ENCODE data around the gene CASP2. TPM values are rescaled to one million over a fixed set of nuclear protein-coding genes. Genes with fewer than 3 reads are reported as not detected.
A peak's percentile ranks its signal among the peaks of the same experiment; 100 is the strongest.
"Not testable (repeated sequence)": the region's sequence is repeated elsewhere in the genome, so short reads cannot be mapped to it uniquely, and the experiment has no call there.

Gene CASP2
- total RNA-seq, 1 donor from 2014 or later: 62.2 TPM

DNA sequence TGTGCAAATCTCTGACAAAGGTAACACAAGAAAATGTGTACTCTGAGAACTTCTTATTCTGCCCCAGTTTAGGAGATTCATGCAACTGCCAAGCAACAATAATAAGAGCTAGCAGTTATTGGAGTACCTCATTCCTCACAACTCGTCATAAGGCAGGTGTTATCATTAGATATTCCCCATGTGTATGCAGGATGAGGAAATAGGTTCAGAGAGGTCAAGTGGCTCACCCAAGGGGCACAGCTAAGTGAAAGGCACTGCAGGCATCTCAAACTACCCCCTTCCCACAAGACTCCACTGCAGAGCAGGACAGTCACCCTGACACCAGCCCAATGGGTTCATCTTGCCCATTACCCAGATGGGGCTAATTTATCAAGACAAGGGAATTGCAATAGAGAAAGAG lies 26.2 kb upstream of the CASP2 start:
- H3K4me3 Mint-ChIP-seq: peak overlapping the region; percentile 95

DNA sequence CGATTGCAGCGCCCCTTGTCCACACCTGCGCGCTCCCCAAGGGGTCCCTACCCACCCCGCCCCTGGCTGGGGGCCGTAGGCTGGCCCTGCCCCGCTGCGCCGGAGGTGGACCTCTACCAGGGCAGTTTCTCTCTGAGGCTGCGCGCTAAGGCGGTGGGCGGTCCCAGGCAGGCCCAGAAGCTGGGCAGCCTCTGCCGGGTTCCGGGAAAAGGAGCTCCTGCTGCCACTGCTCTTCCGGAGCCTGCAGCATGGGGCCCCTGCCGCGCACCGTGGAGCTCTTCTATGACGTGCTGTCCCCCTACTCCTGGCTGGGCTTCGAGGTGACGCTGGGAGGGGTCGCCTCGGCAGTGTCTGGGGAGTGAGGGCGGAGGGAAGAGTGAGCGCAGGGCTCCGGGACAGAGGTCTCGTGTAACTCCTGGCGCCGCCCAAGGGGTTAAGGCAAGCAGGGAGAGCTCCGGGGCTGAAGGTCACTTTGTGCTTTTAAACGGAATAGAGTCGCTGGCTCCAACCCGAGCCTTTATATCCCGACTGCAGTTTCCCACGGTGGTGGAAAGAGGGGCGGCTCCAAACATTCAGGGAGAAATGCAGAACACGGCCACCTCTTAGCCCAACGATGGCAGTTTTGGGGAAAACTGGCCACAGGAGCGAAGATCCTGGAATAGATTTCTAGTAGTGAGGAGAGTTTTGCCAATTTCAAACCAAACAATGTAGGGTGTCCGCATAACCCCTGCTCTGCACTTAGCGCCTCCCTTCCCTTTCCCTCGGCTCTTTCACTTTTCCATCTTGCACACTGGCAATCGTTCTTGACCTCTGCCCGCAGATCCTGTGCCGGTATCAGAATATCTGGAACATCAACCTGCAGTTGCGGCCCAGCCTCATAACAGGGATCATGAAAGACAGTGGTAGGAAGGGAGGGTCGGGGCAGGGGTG lies 24.6 kb upstream of the CASP2 start, which contains the start of gene GSTK1:
TSS of gene GSTK1 (plus strand) at position 176 of the 930 bp plus-strand sequence. CDS start at position 249, 73 bp downstream.
- no peaks in the 10 kb centered on the region for H3K27me3 Mint-ChIP-seq
- peaks cover 52% of the 10 kb centered on the region for H3K4me1 Mint-ChIP-seq
- peak within 1 kb of the TSS; percentile 83 for H3K27ac Mint-ChIP-seq
- intact Hi-C loops (cut with micrococcal nuclease): loop anchor here (1.0 to 2.0 kb wide), 4 partner anchors 12 to 178 kb away; partner anchors contain the start of genes CASP2 and ZYX
- H3K4me3 Mint-ChIP-seq: peak within 1 kb of the TSS; percentile 95
- peaks cover 37% of the 10 kb centered on the region for H3K36me3 Mint-ChIP-seq (ENCODE audit: low read depth)
- peak; percentile 68 for DNase-seq
- TF ChIP-seq, protein P1, sequence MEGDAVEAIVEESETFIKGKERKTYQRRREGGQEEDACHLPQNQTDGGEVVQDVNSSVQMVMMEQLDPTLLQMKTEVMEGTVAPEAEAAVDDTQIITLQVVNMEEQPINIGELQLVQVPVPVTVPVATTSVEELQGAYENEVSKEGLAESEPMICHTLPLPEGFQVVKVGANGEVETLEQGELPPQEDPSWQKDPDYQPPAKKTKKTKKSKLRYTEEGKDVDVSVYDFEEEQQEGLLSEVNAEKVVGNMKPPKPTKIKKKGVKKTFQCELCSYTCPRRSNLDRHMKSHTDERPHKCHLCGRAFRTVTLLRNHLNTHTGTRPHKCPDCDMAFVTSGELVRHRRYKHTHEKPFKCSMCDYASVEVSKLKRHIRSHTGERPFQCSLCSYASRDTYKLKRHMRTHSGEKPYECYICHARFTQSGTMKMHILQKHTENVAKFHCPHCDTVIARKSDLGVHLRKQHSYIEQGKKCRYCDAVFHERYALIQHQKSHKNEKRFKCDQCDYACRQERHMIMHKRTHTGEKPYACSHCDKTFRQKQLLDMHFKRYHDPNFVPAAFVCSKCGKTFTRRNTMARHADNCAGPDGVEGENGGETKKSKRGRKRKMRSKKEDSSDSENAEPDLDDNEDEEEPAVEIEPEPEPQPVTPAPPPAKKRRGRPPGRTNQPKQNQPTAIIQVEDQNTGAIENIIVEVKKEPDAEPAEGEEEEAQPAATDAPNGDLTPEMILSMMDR (IDR thresholded peaks at IDR 0.05): no peak
- no peaks in the 10 kb centered on the region for H3K9me3 Mint-ChIP-seq
- ChIA-PET CTCF (interaction anchor here (4.2 kb wide), 1 partner anchor 23 kb away, joined by 24 read pairs; no protein-coding TSS in a partner anchor), POLR2A (interaction anchor here (0.9 to 2.3 kb wide), 9 partner anchors 14 to 453 kb away, joined by 3 to 23 read pairs (median 7); partner anchors contain the start of genes CASP2 and EPHB6)
- ATAC-seq (ENCODE audit: low read depth): peak; percentile 97

More for the DNA sequence above, 26.2 kb upstream of the CASP2 start:
- Mint-ChIP-seq H3K36me3 (ENCODE audit: low read depth) (peaks cover 21% of the 10 kb centered on the region), H3K27ac (peak overlapping the region; percentile 62), H3K4me1 (peaks cover 60% of the 10 kb centered on the region), H3K9me3 (no peaks in the 10 kb centered on the region), H3K27me3 (no peaks in the 10 kb centered on the region)
- no peak for ATAC-seq (ENCODE audit: low read depth)
- intact Hi-C loops (cut with micrococcal nuclease): loop anchor here (2.0 kb wide), 1 partner anchor 119 kb away; the partner anchor contains the start of gene ZYX
- TF ChIP-seq, protein P1 (IDR thresholded peaks at IDR 0.05): no peak
- DNase-seq: no peak
- POLR2A ChIA-PET: no interaction called here
- CTCF ChIA-PET: interaction anchor here (0.9 to 4.2 kb wide), 2 partner anchors 22 to 26 kb away, joined by 3 to 24 read pairs; no protein-coding TSS in a partner anchor

DNA sequence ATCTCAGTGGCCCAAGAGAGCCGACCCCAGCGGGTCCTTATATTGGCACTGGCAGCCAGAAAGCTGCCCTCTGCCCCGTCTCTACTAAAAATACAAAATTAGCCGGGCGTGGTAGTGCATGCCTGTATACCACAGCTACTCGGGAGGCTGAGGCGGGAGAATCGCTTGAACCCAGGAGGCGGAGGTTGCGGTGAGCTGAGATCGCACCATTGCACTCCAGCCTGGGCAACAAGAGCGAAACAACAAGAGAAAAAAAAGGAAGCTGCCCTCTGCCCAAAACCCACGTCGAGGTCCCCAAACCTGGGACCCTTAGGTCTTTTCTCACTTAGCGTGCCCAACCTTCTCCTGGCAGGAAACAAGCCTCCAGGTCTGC lies 24.0 kb upstream of the CASP2 start:
- CTCF ChIA-PET: interaction anchor here (0.8 to 4.2 kb wide), 2 partner anchors 24 to 49 kb away, joined by 3 to 24 read pairs; no protein-coding TSS in a partner anchor
- intact Hi-C loops (cut with micrococcal nuclease); H3K9me3 Mint-ChIP-seq; DNase-seq; ATAC-seq (ENCODE audit: low read depth); H3K27me3 Mint-ChIP-seq: not testable (repeated sequence)
- Mint-ChIP-seq H3K4me3 (peak overlapping the region; percentile 95), H3K4me1 (peaks cover 45% of the 10 kb centered on the region), H3K27ac (peak overlapping the region; percentile 83), H3K36me3 (ENCODE audit: low read depth) (peaks cover 44% of the 10 kb centered on the region)
- POLR2A ChIA-PET: interaction anchor here (0.9 to 2.3 kb wide), 5 partner anchors 15 to 453 kb away, joined by 3 to 23 read pairs (median 7); partner anchors contain the start of genes CASP2 and EPHB6

DNA sequence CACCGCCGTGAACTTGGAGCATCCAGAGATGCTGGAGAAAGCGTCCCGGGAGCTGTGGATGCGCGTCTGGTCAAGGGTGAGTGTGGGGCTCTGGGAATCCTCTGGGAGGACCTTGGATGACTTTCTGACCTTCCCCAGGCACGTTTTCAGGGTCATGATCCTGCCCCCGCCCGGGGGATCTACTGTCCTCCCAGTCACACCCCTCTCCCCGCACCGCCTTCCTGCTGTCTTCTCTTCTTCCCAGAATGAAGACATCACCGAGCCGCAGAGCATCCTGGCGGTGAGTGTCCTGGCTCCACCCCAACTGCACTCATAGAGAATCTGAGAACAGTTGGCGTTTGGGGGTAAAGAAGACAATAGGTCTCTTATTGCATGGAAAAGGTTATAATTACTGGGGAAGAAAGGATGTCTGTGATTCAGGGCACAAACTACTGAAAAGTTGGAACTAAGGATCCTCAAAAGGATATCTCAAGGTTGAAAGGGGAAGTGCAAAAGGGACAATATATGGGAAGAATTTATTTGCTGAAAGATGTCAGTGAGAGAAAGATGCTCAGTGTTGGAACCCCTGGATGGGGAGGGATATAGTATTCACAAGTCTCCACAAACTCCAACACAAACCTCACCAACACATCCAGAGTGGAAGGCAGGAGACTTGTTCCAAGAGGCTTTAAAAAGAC lies 23.0 kb upstream of the CASP2 start:
- no peaks in the 10 kb centered on the region for H3K27me3 Mint-ChIP-seq
- no peak for ATAC-seq (ENCODE audit: low read depth)
- no peak for DNase-seq
- ChIA-PET POLR2A (interaction anchor here (0.6 to 2.2 kb wide), 3 partner anchors 21 to 429 kb away, joined by 3 to 23 read pairs (median 4); partner anchors contain the start of gene CASP2), CTCF (interaction anchor here (0.8 kb wide), 1 partner anchor 50 kb away, joined by 3 read pairs; no protein-coding TSS in a partner anchor)
- peaks cover 54% of the 10 kb centered on the region for H3K36me3 Mint-ChIP-seq (ENCODE audit: low read depth)
- H3K4me3 Mint-ChIP-seq: peak overlapping the region; percentile 9
- H3K4me1 Mint-ChIP-seq: peaks cover 36% of the 10 kb centered on the region
- H3K27ac Mint-ChIP-seq: peak overlapping the region; percentile 83
- intact Hi-C loops (cut with micrococcal nuclease): no loop called here
- H3K9me3 Mint-ChIP-seq: no peaks in the 10 kb centered on the region
- TF ChIP-seq, protein P1 (IDR thresholded peaks at IDR 0.05): no peak

DNA sequence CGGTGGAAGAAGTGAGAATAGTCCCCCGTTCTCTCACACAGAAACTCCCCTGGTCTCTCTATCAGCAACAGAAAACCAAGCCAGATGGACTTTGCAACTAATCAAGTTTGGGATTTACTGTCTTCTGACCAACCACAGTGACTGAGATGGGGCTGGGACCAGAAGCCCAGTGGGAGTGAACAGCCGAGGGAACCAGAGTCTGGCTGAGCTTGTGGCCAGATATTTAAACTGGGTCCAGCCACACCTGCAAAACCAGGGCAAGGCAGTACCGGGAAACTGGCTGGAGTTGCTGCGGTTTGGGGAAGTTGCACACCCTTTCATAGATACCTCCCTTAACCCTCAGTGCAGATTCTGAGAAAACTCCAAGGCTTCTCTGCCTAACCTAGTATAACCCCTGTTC lies 18.9 kb upstream of the CASP2 start:
- no peaks in the 10 kb centered on the region for H3K27me3 Mint-ChIP-seq
- ChIA-PET POLR2A (interaction anchor here (1.1 kb wide), 1 partner anchor 10 kb away, joined by 3 read pairs; no protein-coding TSS in a partner anchor), CTCF (interaction anchor here (1.2 kb wide), 1 partner anchor 32 kb away, joined by 3 read pairs; no protein-coding TSS in a partner anchor)
- H3K36me3 Mint-ChIP-seq (ENCODE audit: low read depth): peaks cover 57% of the 10 kb centered on the region
- no peaks in the 10 kb centered on the region for H3K9me3 Mint-ChIP-seq
- TF ChIP-seq, protein P1 (IDR thresholded peaks at IDR 0.05): no peak
- DNase-seq: no peak
- intact Hi-C loops (cut with micrococcal nuclease): no loop called here
- peaks cover 15% of the 10 kb centered on the region for H3K4me1 Mint-ChIP-seq
- ATAC-seq (ENCODE audit: low read depth): no peak
- no peak overlapping the region for H3K27ac Mint-ChIP-seq
- H3K4me3 Mint-ChIP-seq: no peak overlapping the region
